Lung (tissue), 12 donors: ENCODE data around the gene ERFL. TPM values are rescaled to one million over a fixed set of nuclear protein-coding genes. Genes with fewer than 3 reads are reported as not detected.

Source experiments
- ATAC-seq: fragments of 200-7000 bp; cut with Tn5 transposase; one replicate; pipeline ENCODE4 v1.9.1; 2020; ENCODE audit warnings: moderate number of reproducible peaks; ENCODE audit not compliant: insufficient read depth, low FRiP score
- DNase-seq, 3 donors: peaks; one replicate each; pipeline ENCODE4 v3.0.0-alpha.2; 2013 to 2017
- H3K27ac ChIP-seq, 2 donors: one replicate each; pipeline ENCODE4 v1.5.1; 2013; ENCODE audit warnings: mild to moderate bottlenecking in 2 of 2, moderate library complexity in 2 of 2, control low read depth in 1 of 2, inconsistent platforms in 1 of 2, low read depth in 1 of 2, low read length in 1 of 2
- H3K27me3 ChIP-seq, 3 donors: one replicate each; pipeline ENCODE4 v1.5.1; 2013; ENCODE audit warnings: low read length in 2 of 3; ENCODE audit not compliant: control insufficient read depth in 3 of 3, insufficient read depth in 3 of 3
- H3K36me3 ChIP-seq, 4 donors: one replicate each; pipeline ENCODE4 v1.5.1; 2013; ENCODE audit warnings: low read length in 4 of 4, mild to moderate bottlenecking in 1 of 4, moderate library complexity in 1 of 4; ENCODE audit not compliant: control insufficient read depth in 4 of 4, insufficient read depth in 4 of 4
- H3K4me1 ChIP-seq, 5 donors: one replicate each; pipeline ENCODE4 v1.5.1; 2013; ENCODE audit warnings: low read length in 5 of 5, mild to moderate bottlenecking in 2 of 5, moderate library complexity in 1 of 5; ENCODE audit not compliant: control insufficient read depth in 5 of 5, insufficient read depth in 5 of 5
- H3K4me3 ChIP-seq: one replicate; pipeline ENCODE4 v1.5.1; 2013; ENCODE audit warnings: mild to moderate bottlenecking, control low read depth, moderate library complexity
- H3K9ac ChIP-seq, 2 donors: one replicate each; pipeline ENCODE4 v1.5.1; 2013; ENCODE audit warnings: low read length in 2 of 2, control low read depth in 1 of 2; ENCODE audit not compliant: insufficient read depth in 1 of 2
- H3K9me3 ChIP-seq, 4 donors: one replicate each; pipeline ENCODE4 v1.5.1; 2013; ENCODE audit warnings: low read length in 3 of 4, mild to moderate bottlenecking in 1 of 4, moderate library complexity in 1 of 4; ENCODE audit not compliant: control insufficient read depth in 4 of 4, insufficient read depth in 3 of 4
- CTCF ChIP-seq: IDR thresholded peaks from 2 replicates; pipeline ENCODE4 v1.5.1; 2012; ENCODE audit warnings: mild to moderate bottlenecking; ENCODE audit errors: control extremely low read depth, extremely low read depth
- WGBS, 2 donors: extraction: QIAGEN DNeasy Blood & Tissue Kit; methylation state at CpG; one replicate each; pipeline ENCODE4 v1.1.7; 2013; 5-methylcytosine and 5-hydroxymethylcytosine counted together
- polyA plus RNA-seq, 2 donors: library from polyadenylated mRNA; stranded (reverse); fragments of 200-250 nt; gene quantifications; one replicate each; pipeline ENCODE4 v1.2.1, GENCODE V29; 2013
- total RNA-seq, 2 donors: library from RNA; depleted of rRNA in 1 of 2; stranded (reverse); fragments of >200 nt in 1 of 2; gene quantifications; one replicate each; pipeline ENCODE4 v1.2.1, GENCODE V29; 2014 to 2021
- donor health status: control.
- donor health status: control.
- donor health status: Bipolar disorder and iron deficiency.
- donor health status: healthy.
- donor health status: DM: yes; HTN: yes; CAD: no.

The ERFL gene
- total and polyA plus RNA-seq, 4 donors = 0.16 to 0.67 (median 0.37) TPM; not detected in 1

- H3K27ac ChIP-seq = no peak overlapping the region
- no peak for ATAC-seq
- 54 to 55% methylated on average over 13 of the region's 13 CpGs for WGBS, 2 donors
Observed at GRCh38 chr19:41924151-41925145, 3.8 kb downstream of the ERFL start.

GRCh38 chr19:41923045-41923788, 5.0 kb downstream of the ERFL start:
- ATAC-seq (no peak), DNase-seq (no peak)
- no peak overlapping the region for H3K4me3 ChIP-seq
- no peaks in the 10 kb centered on the region for H3K4me1 ChIP-seq
- 30 to 51% methylated on average over 5 to 6 of the region's 6 CpGs for WGBS, 2 donors
- H3K9me3 ChIP-seq = peaks cover 0 to 11% (median 0%) of the 10 kb centered on the region in 4 donors
- no peak for TF ChIP-seq CTCF
- no peak overlapping the region for H3K9ac ChIP-seq
- H3K27me3 ChIP-seq = peaks cover 5 to 91% (median 76%) of the 10 kb centered on the region in 3 donors
- H3K27ac ChIP-seq = no peak overlapping the region
- H3K36me3 ChIP-seq = no peaks in the 10 kb centered on the region

More at GRCh38 chr19:41924151-41925145, 3.8 kb downstream of the ERFL start:
- Histone ChIP-seq H3K4me3 (no peak overlapping the region), H3K9me3 (peaks cover 0 to 10% (median 0%) of the 10 kb centered on the region in 4 donors), H3K4me1 (peaks cover 0 to 2% (median 0%) of the 10 kb centered on the region in 5 donors), H3K27me3 (peaks cover 5 to 88% (median 73%) of the 10 kb centered on the region in 3 donors), H3K36me3 (no peaks in the 10 kb centered on the region), H3K9ac (no peak overlapping the region)
- no peak for DNase-seq
- no peak for TF ChIP-seq CTCF

- H3K27ac ChIP-seq = no peak overlapping the region
- no peak for ATAC-seq
- no peaks in the 10 kb centered on the region for H3K36me3 ChIP-seq
- no peaks in the 10 kb centered on the region for H3K4me1 ChIP-seq
- peaks cover 5 to 93% (median 79%) of the 10 kb centered on the region in 3 donors for H3K27me3 ChIP-seq
- DNase-seq = no peak
- no peak overlapping the region for H3K9ac ChIP-seq
- WGBS, 2 donors = 12 to 30% methylated on average over 15 to 18 of the region's 18 CpGs
- TF ChIP-seq CTCF = no peak
- no peak overlapping the region for H3K4me3 ChIP-seq
- H3K9me3 ChIP-seq = peaks cover 0 to 13% (median 0%) of the 10 kb centered on the region in 4 donors
Observed at GRCh38 chr19:41922585-41922984, 5.7 kb downstream of the ERFL start.
